BJ (cell line): ENCODE data around the gene PPM1F. TPM values are rescaled to one million over a fixed set of nuclear protein-coding genes. Genes with fewer than 3 reads are reported as not detected.

ENCODE experiments used
- CTCF ChIA-PET: fragments of 350-600 bp; formaldehyde crosslinking; extraction: SDS; loops from one replicate; lab custom pipeline; 2021; ENCODE audit warnings: antibody characterized with exemption, inconsistent platforms; lab: Yijun Ruan, JAX
- POLR2A ChIA-PET: fragments of 300-600 bp; sonication (Branson Sonifier 250); formaldehyde crosslinking; extraction: SDS; loops from one replicate; lab custom pipeline; 2021; ENCODE audit warnings: antibody characterized with exemption; lab: Charles Lee
- DNase-seq: peaks from one replicate; pipeline ENCODE4 v3.0.0-alpha.2; 2011; ENCODE audit warnings: low read depth
- H3K27me3 ChIP-seq: 2 replicates; pipeline ENCODE4 v1.6.0; 2011; ENCODE audit warnings: low read length; ENCODE audit not compliant: control insufficient read depth, insufficient read depth
- H3K36me3 ChIP-seq: 2 replicates; pipeline ENCODE4 v1.5.1; 2011; ENCODE audit warnings: low read length; ENCODE audit not compliant: control insufficient read depth, insufficient read depth
- H3K4me3 ChIP-seq: 2 replicates; pipeline ENCODE4 v1.5.1; 2011; ENCODE audit warnings: low read depth, mild to moderate bottlenecking, control low read depth, low read length
- polyA plus RNA-seq: library from polyadenylated mRNA; depleted of rRNA; stranded (reverse); fragments of >200 nt; gene quantifications from 2 replicates; pipeline ENCODE4 v1.2.3, GENCODE V29; 2011
- TF ChIP-seq, protein P1 (sequence below): IDR thresholded peaks from 2 replicates; pipeline ENCODE4 v1.5.1; 2011; ENCODE audit warnings: low read depth, mild to moderate bottlenecking, control low read depth, inconsistent platforms, low read length, moderate library complexity; ENCODE audit not compliant: insufficient read depth

PPM1F gene
- polyA plus RNA-seq, 1 experiment: 25.3 TPM

DNA sequence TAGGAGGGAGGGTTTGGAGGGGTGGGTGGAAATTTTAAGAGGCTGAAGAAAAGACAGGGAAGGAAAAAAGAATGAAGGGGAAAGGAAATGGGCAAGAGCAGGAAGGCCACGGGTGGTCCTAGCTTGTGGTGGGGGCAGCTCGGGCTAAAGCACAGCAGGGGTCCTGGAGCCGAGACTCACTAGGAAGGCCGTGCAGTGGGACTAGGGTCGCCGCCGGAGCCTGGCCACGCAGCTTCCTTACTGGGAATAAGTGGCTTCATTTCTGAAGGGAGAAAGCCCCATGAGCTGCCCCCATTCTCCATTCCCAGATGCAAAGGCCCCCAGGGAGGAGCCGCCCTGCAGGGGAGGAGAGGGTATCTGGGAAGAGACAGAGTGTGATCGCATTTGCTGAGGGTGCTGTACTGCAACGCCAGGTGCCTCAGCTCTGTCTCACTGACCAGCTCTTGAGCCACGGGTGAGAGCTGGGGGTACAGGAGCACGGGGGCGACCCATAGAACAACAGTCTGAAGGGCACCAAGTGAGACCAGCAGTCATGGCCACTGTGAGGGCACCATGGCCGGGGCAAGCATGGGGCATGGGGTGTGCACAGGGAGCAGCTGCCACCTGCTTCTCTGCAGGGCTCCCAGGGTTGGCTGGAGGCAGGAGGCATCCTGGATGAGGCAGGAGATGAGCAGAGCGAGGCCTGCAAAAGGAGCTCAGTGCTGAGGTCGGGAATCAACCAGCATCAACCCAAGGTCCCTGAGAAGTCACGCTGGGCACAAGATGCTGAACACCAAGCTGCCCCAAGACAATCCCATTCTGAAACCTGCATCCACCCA lies 18.4 kb upstream of the PPM1F start:
- H3K27me3 ChIP-seq: no peaks in the 10 kb centered on the region
- TF ChIP-seq, protein P1, sequence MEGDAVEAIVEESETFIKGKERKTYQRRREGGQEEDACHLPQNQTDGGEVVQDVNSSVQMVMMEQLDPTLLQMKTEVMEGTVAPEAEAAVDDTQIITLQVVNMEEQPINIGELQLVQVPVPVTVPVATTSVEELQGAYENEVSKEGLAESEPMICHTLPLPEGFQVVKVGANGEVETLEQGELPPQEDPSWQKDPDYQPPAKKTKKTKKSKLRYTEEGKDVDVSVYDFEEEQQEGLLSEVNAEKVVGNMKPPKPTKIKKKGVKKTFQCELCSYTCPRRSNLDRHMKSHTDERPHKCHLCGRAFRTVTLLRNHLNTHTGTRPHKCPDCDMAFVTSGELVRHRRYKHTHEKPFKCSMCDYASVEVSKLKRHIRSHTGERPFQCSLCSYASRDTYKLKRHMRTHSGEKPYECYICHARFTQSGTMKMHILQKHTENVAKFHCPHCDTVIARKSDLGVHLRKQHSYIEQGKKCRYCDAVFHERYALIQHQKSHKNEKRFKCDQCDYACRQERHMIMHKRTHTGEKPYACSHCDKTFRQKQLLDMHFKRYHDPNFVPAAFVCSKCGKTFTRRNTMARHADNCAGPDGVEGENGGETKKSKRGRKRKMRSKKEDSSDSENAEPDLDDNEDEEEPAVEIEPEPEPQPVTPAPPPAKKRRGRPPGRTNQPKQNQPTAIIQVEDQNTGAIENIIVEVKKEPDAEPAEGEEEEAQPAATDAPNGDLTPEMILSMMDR: no peak
- CTCF ChIA-PET: interaction anchor here (1.2 to 6.3 kb wide), 4 partner anchors 11 to 90 kb away, joined by 3 to 37 read pairs (median 10); partner anchors contain the start of gene PPM1F

DNA sequence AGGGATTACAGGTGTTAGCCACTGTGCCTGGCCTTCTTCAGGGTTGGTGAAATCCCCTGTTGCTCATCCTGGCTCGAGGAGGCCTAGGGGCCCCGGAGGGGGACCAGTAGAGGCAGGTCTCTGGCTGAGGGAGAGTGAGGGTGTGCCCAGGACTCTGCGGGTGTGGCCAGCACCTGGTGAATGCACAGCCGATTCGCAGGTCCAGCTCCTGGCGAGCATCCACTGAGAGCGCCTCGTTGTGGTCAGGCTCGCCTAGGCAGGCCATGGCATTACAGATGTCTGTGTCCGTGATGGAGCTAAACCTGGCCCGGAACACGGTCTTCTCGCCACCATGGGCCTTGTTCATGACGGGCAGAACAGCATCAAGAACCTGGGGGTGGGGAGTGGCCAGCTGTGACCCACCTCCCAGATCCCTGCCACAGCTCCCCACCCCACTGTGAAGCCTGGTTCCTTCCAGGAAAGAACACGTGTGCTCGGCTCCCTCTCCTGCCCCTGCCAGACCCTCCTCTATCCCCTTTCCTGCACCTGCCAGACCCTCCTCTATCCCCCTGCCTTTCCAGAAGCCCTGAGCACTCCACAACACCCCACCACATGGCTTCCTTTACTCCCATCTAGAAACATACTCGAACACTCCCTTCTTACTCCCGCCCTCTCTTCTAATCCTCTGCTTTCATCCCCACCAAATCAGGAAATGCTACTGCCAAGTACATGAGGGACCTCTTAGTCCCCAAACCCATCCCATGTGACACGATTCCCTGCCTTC lies 17.6 kb upstream of the PPM1F start:
- Histone ChIP-seq H3K27me3 (no peaks in the 10 kb centered on the region), H3K4me3 (no peak overlapping the region), H3K36me3 (peaks cover 57% of the 10 kb centered on the region)
- no peak for DNase-seq
- TF ChIP-seq, protein P1: no peak
- POLR2A ChIA-PET: no interaction called here
- CTCF ChIA-PET: interaction anchor here (1.2 to 6.3 kb wide), 3 partner anchors 10 to 91 kb away, joined by 3 to 37 read pairs (median 4); partner anchors contain the start of gene PPM1F

More for the DNA sequence above, 18.4 kb upstream of the PPM1F start:
- POLR2A ChIA-PET: no interaction called here
- DNase-seq: no peak
- no peak overlapping the region for H3K4me3 ChIP-seq
- H3K36me3 ChIP-seq: peaks cover 56% of the 10 kb centered on the region

DNA sequence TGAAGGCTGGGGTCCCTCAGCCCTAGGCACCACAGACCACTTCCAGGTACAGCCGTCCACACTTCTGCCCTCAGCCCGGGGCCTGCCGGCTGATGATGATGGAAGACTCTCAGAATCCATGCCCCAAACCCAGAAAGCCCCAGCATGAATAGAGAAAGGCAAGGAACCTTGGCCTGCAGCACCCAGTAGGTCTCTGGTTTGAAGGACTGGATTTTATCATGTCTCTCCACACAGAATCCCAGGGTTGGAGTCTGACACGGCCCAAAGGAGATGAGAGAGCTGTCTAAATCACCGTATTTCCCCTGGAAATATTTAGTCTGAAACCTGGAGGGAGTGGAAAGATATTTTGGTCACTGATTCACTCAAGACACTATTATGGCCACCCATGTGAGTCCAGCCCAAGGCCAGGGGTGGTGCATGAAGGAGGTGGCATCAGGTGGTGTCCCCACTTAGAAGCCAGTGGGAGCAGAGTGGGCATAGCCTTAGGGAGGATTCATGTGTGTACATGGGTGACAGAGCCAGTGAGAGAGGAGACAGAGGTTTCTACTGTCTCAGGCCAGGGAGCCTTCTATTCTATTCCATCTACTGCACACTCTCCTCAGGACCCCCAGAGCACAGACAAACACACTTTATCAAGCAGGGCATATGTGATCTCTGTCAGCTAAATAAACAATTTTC lies 15.9 kb upstream of the PPM1F start:
- TF ChIP-seq, protein P1: no peak
- ChIA-PET POLR2A (no interaction called here), CTCF (interaction anchor here (0.5 to 6.3 kb wide), 3 partner anchors 16 to 35 kb away, joined by 3 to 37 read pairs (median 11); partner anchors contain the start of gene PPM1F)
- Histone ChIP-seq H3K27me3 (no peaks in the 10 kb centered on the region), H3K4me3 (no peak overlapping the region), H3K36me3 (peaks cover 57% of the 10 kb centered on the region)
- no peak for DNase-seq

DNA sequence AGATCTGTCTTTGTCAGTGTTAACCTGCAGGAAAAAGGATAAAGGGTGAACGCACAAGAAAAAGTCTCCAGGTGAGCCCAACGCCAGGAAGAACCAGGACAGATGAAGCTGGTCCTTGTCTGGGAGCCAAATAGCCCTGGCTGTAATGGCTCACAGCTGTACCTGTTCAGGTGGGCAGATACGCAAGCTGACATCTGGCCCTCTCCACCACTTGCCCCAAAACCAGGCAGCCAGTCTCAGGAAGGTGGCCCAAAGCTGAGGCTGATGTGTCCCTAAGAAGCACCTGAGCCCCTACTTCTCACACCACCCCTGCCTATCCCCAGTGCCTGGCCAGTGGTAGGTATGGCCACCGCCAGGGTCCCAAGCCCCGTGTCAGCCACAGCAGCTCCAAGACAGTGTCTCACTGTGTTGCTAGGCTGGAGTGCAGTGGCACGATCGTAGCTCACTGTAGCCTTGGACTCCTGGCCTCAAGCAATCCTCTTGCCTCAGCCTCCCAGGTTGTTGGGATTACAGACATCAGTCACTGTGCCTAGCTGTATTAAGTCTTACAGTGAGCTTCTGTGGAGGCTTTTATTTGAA lies 15.1 kb upstream of the PPM1F start:
- H3K36me3 ChIP-seq: peaks cover 61% of the 10 kb centered on the region
- ChIA-PET POLR2A (no interaction called here), CTCF (interaction anchor here (0.5 to 6.3 kb wide), 3 partner anchors 15 to 36 kb away, joined by 3 to 37 read pairs (median 11); partner anchors contain the start of gene PPM1F)
- no peak overlapping the region for H3K4me3 ChIP-seq
- TF ChIP-seq, protein P1: no peak
- no peak for DNase-seq
- H3K27me3 ChIP-seq: no peaks in the 10 kb centered on the region
